ENCODE measurements around the gene PRKCE. TPM values are rescaled to one million over a fixed set of nuclear protein-coding genes. Genes with fewer than 3 reads are reported as not detected.

PRKCE gene
- total RNA-seq, 1 donor from 2014 or later: 6.9 TPM

DNA sequence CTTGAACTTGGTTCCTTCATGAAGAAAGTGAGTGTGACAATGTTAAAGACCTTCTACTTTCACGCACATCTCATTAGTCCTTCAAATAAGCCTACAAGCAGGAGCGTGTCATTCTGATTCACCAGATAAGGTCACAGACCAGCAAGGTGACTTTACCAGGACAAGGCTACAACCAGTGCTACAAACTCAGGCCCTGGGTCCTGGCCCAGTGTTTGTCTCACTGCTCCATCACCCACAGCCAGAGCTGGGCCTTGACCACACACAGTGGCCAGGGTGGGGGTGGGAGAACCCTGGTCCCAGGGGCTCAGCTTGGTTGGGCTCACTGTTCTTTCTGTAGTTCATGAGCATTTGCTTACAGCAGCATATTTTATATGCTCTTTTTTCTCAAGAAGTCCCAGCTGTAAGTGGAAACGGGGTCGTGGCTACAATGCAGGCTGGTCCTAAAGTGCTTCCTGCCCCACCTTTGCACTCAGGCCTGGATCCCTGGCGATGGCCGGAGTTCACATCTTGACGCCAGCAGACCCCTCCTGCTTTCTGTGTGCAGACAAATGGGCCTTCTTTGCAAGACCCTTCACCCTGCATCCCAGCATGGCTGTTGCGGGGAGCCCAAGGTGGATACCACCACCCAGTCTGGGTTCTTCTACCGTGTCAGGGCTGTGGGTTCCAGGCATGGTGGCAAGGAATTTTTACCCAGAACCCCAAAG lies 492.1 kb downstream of the PRKCE start:
- no peak for DNase-seq (ENCODE audit: low read depth)

DNA sequence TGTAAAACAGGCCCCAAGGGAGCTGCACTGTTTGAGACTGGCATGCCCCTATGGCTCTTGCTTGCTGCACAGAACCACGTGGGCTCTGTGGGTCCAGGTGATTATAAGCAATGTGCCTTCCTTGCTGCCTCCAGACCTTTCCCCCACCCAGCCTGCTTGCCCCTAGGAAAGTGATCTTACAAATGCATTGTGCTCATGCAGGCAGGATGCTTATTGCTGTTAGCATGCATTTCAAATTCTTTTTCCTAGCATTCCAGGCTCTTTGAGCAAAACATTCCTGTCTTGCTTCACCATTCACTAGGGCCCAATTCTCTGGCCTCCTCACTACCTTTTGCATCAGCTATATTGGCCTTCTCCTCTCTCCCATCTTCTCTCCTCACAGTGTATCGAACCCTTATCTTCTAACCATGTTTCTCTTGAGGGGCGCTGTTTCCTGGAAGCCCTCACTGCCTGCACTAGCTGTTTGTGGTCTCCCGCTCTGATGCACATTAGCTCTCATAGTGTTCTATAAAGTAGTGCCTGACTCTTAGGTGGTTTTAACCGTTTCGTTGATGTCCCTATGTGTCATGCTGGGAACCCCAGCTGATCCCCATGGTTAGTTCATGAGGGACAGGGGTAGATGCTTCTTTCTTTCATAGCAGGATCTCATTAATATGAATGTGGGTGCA lies 492.8 kb downstream of the PRKCE start:
- no peak for DNase-seq (ENCODE audit: low read depth)

DNA sequence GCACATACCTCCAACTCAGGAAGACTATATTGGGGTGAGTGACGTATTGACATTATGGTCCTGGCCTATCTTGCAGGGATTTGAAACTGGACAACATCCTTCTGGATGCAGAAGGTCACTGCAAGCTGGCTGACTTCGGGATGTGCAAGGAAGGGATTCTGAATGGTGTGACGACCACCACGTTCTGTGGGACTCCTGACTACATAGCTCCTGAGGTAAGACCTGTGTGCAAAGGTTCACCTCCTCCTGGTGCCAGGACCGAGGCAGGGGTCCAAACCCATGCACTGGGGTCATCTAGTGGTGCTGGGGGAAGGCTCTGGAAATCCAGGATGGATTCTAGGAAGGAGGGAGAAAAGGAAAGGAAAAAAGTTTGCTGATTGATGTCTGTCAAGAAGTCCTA lies 493.5 kb downstream of the PRKCE start:
- DNase-seq (ENCODE audit: low read depth): no peak

DNA sequence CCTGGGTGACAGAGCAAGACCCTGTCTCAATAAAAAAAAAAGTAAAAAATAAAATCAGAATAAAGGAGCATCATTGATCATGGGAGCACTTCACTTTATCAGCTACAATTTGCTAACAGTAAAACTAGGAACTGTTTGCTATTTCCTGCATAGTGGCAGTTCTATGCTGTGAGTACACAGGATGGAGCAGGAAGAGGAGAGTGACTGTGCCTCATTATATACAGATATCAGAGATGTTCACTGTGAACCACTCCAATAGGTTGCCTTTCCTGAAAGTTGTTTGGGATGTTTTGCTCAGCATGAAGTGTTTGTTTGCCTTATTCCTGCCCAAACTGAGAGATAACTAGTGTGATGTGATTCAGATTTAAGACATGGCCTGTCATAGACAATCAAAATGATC lies 494.4 kb downstream of the PRKCE start:
- DNase-seq (ENCODE audit: low read depth): no peak

DNA sequence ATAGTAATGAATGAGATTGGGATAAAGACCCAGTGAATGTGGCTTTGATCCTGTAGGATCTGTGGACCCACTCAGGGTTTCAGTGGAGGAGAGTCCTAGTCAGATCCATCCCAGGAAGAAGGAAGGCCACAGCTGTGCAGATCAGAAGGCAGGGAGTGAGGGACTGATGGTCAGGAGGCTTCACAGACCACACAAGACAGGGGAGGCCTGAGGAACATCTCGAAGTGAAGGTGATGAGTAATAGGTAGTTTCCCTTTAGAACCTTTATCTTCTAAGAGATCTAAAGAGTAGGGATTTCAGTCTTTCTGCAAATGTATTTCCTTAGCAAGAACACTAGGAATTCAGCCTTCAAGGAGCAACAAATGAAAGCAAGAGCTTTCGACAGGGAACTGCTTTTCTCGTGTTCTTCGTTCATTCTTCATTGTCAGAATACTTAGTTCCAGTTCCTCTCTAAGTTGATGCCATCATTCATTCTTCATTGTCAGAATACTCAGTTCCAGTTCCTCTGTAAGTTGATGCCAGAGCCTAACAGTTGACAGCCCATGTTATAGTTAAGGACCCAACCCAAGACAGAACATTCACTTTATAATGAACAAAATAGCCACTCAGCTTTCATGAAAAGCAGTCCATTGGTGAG lies 495.5 kb downstream of the PRKCE start:
- no peak for DNase-seq (ENCODE audit: low read depth)

DNA sequence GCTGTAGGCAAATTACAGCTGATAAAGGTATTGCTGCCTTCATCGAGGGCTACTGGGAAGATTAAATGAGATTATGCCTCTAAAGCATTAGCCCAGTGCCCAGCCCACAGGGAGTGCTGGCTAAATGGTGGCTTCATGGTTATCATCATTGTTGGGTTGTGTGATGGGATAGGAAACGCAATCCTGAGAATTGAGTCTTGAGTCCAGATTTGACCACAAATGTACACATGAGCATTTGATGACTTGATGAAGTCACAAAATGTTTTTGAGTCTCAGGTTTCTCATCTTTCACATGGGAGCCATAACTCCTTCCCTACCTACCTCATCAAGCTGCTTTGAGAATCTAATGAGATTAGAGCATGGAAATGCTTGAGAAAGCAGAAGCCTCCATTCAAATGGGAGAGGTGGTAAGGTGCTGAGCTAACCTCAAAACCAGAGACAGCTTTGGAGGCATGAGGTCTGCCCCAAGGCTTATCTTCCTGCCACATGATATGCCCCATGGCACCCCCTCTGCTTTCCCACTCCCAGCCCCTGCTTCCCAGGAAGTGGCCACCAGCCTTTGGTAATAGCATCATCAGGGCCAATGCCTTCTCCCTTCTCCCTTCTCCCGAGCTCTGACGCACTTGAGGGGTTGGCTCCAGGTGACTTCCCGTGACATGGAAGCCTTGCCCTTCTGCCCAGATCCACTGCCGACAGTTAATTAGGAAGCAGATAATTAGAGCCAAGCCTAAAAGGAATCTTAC lies 496.3 kb downstream of the PRKCE start:
- no peak for DNase-seq (ENCODE audit: low read depth)

DNA sequence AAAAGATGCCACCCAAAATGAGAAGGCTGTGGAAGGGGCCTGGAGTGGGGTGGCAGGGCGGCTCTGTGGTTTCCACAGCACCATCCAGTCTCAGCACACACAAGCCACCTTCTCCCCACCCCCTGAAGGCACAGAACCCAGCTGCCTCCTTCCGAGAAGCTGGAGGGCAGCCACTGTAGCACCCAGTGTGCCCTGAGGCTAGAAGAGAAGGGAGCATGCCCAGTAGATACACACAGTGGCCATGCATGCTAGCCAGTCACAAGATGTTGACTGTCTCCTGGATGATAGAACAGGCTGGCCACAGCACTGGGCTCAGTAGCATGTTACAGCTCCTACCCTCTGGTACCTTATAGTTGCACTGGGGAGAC lies 496.9 kb downstream of the PRKCE start:
- DNase-seq (ENCODE audit: low read depth): no peak

DNA sequence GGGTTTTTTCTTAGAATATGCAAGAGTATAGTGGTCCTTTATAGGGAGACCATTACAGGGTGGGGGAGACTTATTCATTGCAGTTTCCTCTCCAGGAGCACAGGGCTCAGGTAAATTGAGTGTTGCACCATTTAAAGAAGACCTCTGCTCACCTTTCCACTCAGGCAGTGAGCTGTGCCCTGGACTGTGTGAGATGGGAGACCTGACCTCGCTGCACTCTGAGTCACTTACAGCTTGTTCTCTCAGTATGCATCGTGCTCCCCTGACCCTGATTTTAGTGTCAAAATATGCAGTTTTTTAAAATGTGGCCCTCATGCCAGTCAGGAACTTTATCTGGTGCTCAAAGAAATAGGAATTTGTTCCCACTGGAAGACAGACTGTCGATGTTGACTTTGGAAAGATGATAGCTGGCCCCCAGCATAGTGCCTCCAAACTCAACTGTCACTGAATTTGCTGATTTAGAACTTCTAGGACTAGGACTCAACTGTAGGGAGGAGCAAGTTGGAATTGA lies 499.0 kb downstream of the PRKCE start:
- DNase-seq (ENCODE audit: low read depth): no peak

DNA sequence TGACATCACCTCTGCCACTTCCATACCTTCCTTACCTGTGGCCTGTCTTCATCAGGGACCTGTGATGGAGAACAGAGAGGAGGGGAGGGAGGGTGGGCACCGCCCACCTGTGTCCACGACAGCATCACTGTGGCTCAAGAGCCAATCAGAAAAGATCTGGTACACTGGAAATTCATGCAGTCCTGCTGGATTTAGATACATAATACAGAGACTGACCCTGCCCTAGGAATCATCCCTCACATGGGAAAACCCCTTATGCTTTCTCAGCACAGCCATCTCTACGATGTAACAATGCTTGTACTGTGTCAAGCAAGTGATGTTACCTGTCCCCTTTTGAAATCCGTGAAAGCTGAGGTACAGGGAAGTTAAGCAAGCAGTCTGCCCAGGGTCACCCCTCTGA lies 500.1 kb downstream of the PRKCE start:
- no peak for DNase-seq (ENCODE audit: low read depth)

DNA sequence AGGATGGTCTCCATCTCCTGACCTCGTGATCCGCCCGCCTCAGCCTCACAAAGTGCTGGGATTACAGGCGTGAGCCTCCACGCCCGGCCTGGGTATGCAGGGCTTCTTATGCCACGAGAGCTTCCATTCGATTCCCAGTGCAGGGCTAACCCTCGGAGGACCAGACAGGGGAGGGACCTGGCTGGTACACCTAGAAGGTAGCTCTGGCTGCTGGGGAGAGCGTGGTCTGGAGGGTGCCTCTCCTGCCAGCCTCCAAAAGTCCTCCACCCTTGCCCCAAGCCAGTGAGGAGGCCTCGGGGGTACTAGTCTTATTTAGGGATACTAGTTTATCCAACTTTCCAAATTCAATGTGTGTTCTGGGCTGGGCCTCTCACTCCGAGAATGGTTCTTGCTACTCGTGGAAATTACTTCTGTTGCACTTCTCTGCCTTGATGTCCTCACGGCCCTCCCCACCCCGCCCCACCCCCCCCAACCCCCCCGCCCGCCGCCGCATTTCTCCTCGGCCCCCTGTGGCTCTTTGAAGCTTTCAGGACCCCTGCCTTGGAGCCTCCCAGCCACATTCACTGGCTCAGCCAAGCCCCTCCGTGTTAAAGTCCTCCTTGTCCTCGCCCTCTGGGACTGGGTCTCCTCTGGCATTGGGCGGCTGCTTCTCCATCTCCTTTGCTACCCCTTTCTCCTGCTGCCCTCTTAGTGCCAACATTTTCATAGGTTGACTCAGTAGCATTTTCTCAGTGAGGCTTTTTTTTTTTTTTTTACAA lies 502.7 kb downstream of the PRKCE start:
- DNase-seq (ENCODE audit: low read depth): no peak

DNA sequence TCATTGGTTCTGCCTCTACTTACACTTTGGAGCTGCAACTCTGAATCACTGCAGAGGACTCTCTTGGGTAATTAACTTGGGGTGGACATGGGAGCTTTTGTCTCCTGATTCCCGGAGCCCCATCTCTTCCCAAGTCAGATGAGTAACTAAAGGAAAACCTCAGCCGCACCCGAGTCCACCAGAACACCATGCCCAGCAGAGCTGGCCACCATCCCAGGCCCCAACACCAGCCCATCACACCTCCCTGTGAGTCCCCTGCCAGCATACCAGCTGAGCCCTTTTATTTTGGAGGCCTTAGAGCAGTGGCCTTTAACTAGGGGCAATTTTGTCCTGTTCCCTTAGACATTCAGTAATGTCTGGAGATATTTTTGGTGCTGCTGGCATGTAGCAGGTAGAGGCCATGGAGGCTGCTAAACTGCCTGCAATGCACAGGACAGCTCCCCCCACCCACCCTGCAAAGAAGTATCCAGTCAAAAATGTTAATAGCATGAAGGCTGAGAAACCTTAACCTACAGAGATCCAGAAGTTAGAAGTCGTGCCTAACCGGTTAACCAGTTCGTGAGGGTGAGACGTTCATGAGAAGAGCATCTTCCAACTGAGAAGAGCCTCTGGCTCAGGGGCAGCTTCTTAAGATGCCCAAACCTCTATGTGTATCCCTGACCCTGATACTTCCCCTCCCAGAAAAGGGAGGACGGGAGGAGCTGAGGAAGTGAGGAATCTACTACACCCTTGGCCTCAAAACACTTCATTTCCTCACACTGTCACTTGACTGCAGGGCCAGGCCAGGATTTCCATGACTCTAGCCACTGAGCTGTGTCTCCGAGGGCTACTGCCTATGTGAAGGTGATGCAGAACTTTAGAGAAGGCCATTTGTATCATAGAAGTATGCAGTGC lies 505.8 kb downstream of the PRKCE start:
- DNase-seq (ENCODE audit: low read depth): no peak

DNA sequence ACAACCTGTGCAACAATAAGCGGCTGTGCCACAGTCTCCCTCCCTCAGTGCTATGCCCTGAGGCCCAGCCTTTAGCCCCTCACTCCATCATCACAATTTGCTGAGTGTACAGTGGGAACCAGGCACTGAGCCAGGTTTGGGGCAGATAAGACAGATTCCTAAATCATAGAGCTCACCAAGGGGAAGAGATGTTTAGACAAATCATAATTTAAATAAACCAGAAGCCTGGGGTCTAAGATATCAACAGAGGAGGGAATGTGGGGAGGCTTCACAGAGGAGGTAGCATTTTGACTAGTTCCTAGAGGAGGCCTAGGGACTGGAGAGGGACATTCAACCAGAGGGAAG lies 506.5 kb downstream of the PRKCE start:
- no peak for DNase-seq (ENCODE audit: low read depth)

DNA sequence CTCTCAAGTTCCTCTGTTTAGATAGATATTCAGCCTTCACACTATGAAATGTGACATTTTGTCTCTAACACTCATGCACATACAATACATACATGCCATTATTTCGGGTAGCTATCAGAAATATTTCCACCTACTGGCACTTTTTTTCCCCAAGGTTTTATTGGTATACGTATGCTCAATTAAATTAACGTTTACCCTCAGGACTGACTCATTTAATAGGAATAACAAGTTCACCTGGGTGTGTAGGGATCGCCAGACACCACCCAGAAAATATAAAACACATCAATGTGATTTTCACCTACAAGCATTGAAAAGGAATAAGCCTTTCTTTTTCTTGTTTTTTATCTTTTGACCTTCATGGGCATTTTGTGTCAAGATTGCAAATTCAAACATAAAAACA lies 507.2 kb downstream of the PRKCE start:
- no peak for DNase-seq (ENCODE audit: low read depth)

DNA sequence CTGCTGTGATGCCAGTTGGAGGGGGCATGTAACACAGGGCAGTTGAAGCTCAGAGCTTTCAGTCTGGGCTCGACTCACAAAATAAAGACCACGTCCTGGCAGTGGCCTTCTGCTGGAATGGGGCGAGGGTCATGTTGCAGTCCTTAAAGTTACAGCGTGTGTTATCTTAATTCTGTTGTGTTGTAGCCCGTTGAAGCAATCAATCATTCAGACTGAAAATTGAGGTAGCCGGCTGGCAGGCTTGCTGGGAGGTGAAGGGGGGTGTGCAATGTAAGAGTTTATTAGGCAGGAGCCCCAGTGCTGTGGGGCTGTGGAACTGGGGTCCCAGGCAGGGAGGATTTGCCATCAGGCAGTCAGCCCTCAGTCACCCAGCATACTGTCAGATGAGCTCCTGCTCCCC lies 508.9 kb downstream of the PRKCE start:
- DNase-seq (ENCODE audit: low read depth): no peak

DNA sequence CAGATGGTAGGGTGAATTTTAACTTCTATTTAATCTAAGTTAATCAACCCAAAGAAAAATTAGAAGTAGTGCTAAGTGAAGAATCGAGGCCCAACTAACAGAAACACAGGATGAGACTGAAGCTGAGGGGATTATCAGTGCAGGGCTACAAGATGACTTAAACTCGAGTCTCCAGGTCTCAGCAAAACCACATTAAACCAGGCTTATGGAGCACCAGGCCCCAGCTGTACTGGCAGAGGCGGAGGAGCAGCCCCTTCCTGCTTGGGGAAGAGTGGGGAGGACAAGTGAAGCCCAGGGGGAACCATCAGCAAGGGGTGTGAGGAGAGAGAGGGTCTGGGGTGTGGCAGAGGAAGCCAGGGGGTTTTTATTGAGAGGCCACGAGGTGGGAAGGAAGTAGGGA lies 509.8 kb downstream of the PRKCE start:
- DNase-seq (ENCODE audit: low read depth): no peak

DNA sequence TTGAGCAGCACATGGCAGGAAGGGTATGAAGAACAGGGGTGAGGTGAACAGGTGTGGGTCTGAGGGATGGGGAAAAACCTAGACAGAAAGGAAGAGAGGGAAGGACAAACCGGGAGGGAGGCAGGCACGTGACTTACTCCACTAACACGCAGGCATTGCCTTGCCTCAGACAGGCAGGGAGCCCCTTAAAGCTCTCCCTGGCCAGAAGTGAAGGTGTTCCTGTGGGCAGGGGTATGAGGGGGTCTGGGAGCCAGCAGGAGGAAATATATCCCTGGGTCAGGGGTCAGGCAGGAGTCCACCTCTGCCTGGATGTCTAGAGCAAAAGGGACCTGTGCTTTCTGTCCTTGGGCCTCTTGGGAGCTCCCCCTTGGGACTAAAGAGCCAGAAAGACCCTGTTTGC lies 510.4 kb downstream of the PRKCE start:
- DNase-seq (ENCODE audit: low read depth): no peak

DNA sequence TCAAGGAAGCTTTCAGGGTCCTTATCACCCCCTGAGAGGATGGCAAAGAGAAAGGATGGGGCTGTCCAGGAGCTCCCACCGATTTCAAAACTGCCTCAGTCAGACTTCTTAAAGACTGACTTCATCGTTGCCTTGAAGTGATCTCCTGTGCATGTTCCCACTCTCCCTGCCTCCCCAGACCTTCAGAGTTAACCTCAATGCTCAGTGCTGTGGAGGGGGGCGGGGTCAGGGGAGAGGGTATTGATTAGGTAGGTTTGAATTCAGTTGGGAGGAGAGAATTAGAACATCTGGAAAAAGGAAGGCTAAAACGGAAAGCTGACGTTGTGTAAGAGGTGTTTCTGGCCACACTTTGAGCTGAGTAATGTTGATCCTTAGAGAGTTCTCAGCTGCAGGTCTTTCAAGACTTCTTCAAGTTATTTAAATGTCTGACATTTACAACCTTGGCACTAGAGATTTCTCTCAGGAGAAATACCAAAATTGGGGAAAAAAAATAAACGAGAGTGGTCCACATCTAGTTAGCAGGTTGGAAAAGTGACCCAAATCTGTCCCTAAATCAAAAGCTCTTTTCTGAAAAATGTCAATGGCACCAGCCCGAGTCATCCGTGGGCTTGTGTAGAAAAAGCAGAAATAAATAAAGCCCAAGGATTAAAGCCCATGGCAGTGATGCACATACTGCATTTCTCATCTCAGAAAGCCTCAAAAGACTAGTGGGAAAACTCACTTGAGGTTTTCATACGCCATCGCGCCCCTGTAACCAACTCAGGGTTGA lies 511.0 kb downstream of the PRKCE start:
- no peak for DNase-seq (ENCODE audit: low read depth)

DNA sequence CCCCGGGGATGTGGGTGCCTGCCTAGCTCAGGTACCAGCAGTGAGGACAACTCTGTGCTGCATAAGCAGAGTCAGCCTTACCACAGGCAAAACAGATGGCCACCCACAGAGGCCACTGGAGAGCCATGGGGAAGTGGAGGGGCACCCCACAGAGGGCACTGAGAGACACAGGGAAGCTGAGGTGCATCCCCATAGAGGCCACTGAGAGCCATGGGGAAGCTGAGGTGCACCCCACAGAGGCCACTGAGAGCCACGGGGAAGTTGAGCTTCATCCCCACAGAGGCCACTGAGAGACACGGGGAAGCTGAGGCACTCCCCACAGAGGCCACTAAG lies 511.6 kb downstream of the PRKCE start:
- no peak for DNase-seq (ENCODE audit: low read depth)

DNA sequence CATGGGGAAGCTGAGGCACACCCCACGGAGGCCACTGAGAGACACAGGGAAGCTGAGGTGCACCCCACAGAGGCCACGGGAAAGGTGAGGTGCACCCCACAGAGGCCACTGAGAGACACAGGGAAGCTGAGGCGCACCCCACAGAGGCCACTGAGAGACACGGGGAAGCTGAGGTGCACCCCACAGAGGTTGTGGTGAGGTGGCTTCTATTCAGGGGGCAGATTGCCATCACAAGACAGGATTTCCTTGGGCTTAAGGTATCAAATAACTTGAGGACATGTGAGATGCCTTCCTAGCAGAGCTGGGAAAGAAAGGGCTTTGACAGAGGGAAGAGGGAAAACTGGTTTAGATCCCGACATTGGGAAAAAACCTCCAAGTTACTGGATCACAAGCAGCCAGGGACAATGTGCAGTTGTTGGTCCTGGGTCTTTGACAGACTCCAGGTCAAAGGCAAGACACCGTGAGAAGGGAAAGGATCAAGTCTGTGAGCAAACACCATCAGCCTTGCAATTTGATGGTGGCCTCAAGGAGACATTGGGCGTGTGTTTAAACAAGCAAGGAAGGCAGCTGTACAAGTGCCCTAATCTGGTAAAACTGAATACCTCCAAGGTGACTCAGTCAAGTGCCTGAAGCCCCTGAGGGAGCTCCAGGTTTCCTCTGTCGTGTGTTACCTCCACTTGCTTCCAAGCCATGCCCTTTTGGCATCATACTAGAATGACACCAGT lies 512.5 kb downstream of the PRKCE start:
- peak; percentile 71 for DNase-seq (ENCODE audit: low read depth)
